KMS-11 (cell line): ENCODE data around the gene UBALD2.
"Not testable (repeated sequence)": the region's sequence is repeated elsewhere in the genome, so short reads cannot be mapped to it uniquely, and the experiment has no call there.

Experiments used
- H2AFZ ChIP-seq: fragments of 200-600 bp; sonication (generic); 2 replicates; pipeline ENCODE4 v1.6.1; 2016; ENCODE audit warnings: antibody characterized with exemption, mixed run types, low read depth
- H3K27ac ChIP-seq: fragments of 200-600 bp; sonication (generic); 2 replicates; pipeline ENCODE4 v1.6.1; 2016; ENCODE audit warnings: mild to moderate bottlenecking, mixed run types
- H3K27me3 ChIP-seq: fragments of 200-600 bp; sonication (generic); 2 replicates; pipeline ENCODE4 v1.6.1; 2017; ENCODE audit warnings: mild to moderate bottlenecking, low read depth, mixed run types, moderate library complexity; ENCODE audit not compliant: insufficient read depth
- H3K36me3 ChIP-seq: fragments of 200-600 bp; sonication (generic); 2 replicates; pipeline ENCODE4 v1.6.1; 2017; ENCODE audit warnings: mild to moderate bottlenecking, mixed run types; ENCODE audit not compliant: insufficient read depth
- H3K4me1 ChIP-seq: fragments of 200-600 bp; sonication (generic); 2 replicates; pipeline ENCODE4 v1.6.1; 2016; ENCODE audit warnings: mild to moderate bottlenecking, low read depth, mixed run types; ENCODE audit not compliant: poor library complexity, severe bottlenecking
- H3K4me2 ChIP-seq: fragments of 200-600 bp; sonication (generic); 2 replicates; pipeline ENCODE4 v1.7.0; 2016; ENCODE audit warnings: mild to moderate bottlenecking, mixed run types
- H3K4me3 ChIP-seq: fragments of 200-600 bp; sonication (generic); IDR thresholded peaks from 2 replicates; pipeline ENCODE4 v1.6.1; 2017; ENCODE audit warnings: low read depth, low read length, mixed read lengths; ENCODE audit not compliant: insufficient read depth
- H3K79me2 ChIP-seq: fragments of 200-600 bp; sonication (generic); 2 replicates; pipeline ENCODE4 v1.6.1; 2016; ENCODE audit warnings: low read depth, mixed run types; ENCODE audit not compliant: insufficient read depth
- H3K9ac ChIP-seq: fragments of 200-600 bp; sonication (generic); 2 replicates; pipeline ENCODE4 v1.6.1; 2016; ENCODE audit warnings: mild to moderate bottlenecking, mixed run types
- H4K20me1 ChIP-seq: fragments of 200-600 bp; sonication (generic); 2 replicates; pipeline ENCODE4 v1.6.1; 2016; ENCODE audit warnings: mild to moderate bottlenecking, mixed run types; ENCODE audit not compliant: insufficient read depth
- CTCF ChIP-seq: fragments of 200-600 bp; sonication (generic); conservative IDR thresholded peaks from 2 replicates; pipeline ENCODE4 v1.6.1; 2017; ENCODE audit warnings: low read depth, mild to moderate bottlenecking, antibody characterized with exemption, low read length, moderate library complexity, mixed read lengths

The UBALD2 gene

GRCh38 chr17:76251478-76252039 is 13.6 kb upstream of the UBALD2 start:
- H4K20me1 ChIP-seq = no peaks in the 10 kb centered on the region
- no peak for TF ChIP-seq CTCF
- H3K4me1 ChIP-seq = peaks cover 48% of the 10 kb centered on the region
- no peak overlapping the region for H2AFZ ChIP-seq
- H3K9ac ChIP-seq = no peak overlapping the region
- H3K79me2 ChIP-seq = no peaks in the 10 kb centered on the region
- H3K27me3 ChIP-seq = no peaks in the 10 kb centered on the region
- H3K4me2 ChIP-seq = no peak overlapping the region
- H3K27ac ChIP-seq = no peak overlapping the region
- no peaks in the 10 kb centered on the region for H3K36me3 ChIP-seq
- no peak overlapping the region for H3K4me3 ChIP-seq

DNA sequence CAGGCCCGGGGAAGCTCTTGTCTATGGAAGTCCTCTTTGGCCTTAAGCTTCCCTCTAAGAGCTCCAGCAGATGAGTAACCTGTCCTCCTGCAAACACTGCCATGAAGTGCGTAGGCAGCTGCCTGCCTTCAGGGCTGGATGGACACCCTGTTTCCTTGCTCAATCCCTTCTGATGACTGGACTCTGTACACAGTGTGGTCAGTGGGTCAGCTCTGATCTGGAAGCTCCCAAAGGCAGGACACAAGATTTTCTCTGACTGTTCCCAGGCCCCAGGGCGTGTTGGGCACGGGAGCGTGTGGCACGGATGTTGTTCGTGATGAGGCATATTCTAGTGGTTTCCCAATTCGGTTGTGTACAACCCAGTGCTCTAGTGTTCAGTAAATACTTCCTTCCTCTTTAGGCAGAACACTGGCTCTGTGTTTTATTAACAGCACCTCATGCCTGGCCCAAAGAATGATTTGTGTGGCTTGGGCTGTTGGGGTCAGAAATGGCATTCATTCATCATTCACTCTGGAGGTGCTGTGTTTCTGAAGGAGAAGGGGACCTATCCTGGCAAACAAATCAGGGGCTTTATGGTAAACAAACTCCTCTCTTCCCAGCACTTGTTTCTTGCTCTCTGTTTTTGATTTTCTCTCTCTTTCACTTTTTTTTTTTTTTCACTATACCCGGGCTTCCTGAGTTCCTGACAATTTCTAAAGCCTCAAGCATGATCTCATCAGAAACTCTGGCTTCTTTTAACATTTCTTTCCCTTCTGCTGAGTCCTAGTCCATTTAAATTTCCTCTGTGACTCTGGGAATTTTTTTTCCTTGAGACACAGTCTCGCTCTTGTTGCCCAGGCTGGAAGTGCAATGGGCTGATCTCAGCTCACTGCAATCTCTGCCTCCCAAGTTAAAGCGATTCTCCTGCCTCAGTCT is 12.9 kb upstream of the UBALD2 start:
- Histone ChIP-seq H3K4me1 (peaks cover 43% of the 10 kb centered on the region), H3K36me3 (no peaks in the 10 kb centered on the region), H3K27ac (no peak overlapping the region), H4K20me1 (no peaks in the 10 kb centered on the region), H2AFZ (no peak overlapping the region), H3K9ac (no peak overlapping the region), H3K4me2 (no peak overlapping the region; the same call in 1 of the 2 replicates), H3K27me3 (no peaks in the 10 kb centered on the region), H3K79me2 (no peaks in the 10 kb centered on the region), H3K4me3 (no peak overlapping the region)
- no peak for TF ChIP-seq CTCF

DNA sequence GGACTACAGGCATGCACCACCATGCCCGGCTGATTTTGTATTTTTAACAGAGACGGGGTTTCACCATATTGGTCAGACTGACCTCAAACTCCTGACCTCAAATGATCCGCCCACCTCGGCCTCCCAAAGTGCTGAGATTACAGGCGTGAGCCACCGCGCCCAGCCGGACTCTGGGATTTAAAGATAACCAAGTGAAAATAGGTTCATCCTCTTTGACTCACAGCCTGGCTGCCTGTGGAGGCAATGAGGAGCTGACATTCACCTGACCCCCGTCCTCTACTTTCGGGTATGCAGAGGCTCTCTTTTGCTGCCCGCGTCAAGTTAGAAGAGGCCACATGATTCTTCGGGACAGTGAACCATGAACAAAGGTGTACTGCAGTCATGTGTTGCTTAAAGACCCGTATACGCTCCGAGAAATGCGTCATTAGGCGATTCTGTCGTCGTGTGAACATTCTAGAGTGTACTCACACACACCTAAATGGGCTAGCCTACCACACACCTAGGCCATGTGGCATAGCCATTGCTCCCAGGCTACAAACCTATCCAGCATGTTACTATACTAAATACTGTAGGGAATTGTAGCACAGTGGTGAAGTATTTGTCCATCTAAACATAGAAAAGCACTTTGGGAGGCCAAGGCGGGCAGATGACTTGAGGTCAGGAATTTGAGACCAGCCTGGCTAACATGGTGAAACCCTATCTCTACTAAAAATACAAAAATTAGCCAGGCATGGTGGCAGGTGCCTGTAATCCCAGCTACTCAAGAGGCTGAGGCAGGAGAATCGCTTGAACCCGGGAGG is 12.0 kb upstream of the UBALD2 start:
- H3K4me3 ChIP-seq, H3K4me2 ChIP-seq, H3K27me3 ChIP-seq, H3K9ac ChIP-seq, H3K79me2 ChIP-seq, H3K27ac ChIP-seq, H2AFZ ChIP-seq, H3K36me3 ChIP-seq, H4K20me1 ChIP-seq: not testable (repeated sequence)
- peaks cover 35% of the 10 kb centered on the region for H3K4me1 ChIP-seq

DNA sequence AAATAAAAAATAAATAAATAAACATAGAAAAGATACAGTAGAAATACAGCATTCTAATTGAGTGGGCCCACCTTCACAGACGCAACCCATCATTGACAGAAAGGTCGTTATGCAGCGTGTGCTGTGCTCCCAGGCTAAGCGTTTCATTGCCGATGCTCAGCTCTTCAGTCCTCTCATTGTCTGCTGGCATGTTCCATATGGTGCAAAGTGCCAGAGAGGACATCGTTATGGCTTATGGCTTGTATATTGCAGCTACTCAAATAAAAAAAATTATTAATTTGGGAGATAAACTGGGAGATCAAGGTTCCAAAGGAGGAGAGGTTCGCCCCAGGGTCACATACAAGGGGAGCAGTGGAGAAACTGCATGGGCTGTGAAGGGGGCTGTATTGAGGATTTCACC is 11.3 kb upstream of the UBALD2 start:
- Histone ChIP-seq H2AFZ (no peak overlapping the region), H3K4me1 (peaks cover 28% of the 10 kb centered on the region), H3K36me3 (no peaks in the 10 kb centered on the region), H4K20me1 (no peaks in the 10 kb centered on the region), H3K9ac (no peak overlapping the region), H3K79me2 (no peaks in the 10 kb centered on the region), H3K4me3 (no peak overlapping the region), H3K27ac (no peak overlapping the region), H3K4me2 (no peak overlapping the region), H3K27me3 (no peaks in the 10 kb centered on the region)
- TF ChIP-seq CTCF = no peak
